Natural killer cell (primary cell): ENCODE measurements around the gene HOXA2. TPM values are rescaled to one million over a fixed set of nuclear protein-coding genes. Genes with fewer than 3 reads are reported as not detected.

Experiments used
- ATAC-seq, 3 donors: fragments of 150-1000 bp in 2 of 3; fragments of 200-7000 bp in 1 of 3; cut with Tn5 transposase; 1 replicate in 1 of 3; 2 replicates in 2 of 3; pipeline ENCODE4 v1.10.0; 2021; ENCODE audit warnings: mild to moderate bottlenecking in 2 of 3, moderate library complexity in 2 of 3
- DNase-seq, 2 donors: peaks; one replicate each; pipeline versions ENCODE4 v3.0.0 to v3.0.0-alpha.2; 2013 to 2021; ENCODE audit warnings: mixed read lengths in 1 of 2
- H3K27ac ChIP-seq: one replicate; pipeline ENCODE4 v1.5.1; 2013; ENCODE audit warnings: mild to moderate bottlenecking, low read length
- H3K27me3 ChIP-seq: one replicate; pipeline ENCODE4 v1.6.1; 2013; ENCODE audit warnings: low read length; ENCODE audit not compliant: control insufficient read depth, insufficient read depth
- H3K36me3 ChIP-seq: one replicate; pipeline ENCODE4 v1.6.1; 2013; ENCODE audit warnings: low read length; ENCODE audit not compliant: control insufficient read depth, insufficient read depth
- H3K4me1 ChIP-seq: one replicate; pipeline ENCODE4 v1.6.1; 2013; ENCODE audit warnings: low read length; ENCODE audit not compliant: control insufficient read depth, insufficient read depth
- H3K4me3 ChIP-seq: one replicate; pipeline ENCODE4 v1.5.1; 2013; ENCODE audit warnings: low read length
- H3K9me3 ChIP-seq: one replicate; pipeline ENCODE4 v1.6.1; 2013; ENCODE audit warnings: low read length; ENCODE audit not compliant: control insufficient read depth, insufficient read depth
- H3K27ac Mint-ChIP-seq, 2 donors: one replicate each; pipeline ENCODE4 v1.8.0; 2022; ENCODE audit warnings: mild to moderate bottlenecking in 2 of 2, mixed read lengths in 2 of 2, moderate library complexity in 1 of 2
- H3K27me3 Mint-ChIP-seq, 2 donors: one replicate each; pipeline ENCODE4 v1.8.0; 2022; ENCODE audit warnings: low read depth in 2 of 2, mixed read lengths in 2 of 2
- H3K36me3 Mint-ChIP-seq: one replicate; pipeline ENCODE4 v1.8.0; 2022; ENCODE audit warnings: mixed read lengths
- H3K4me1 Mint-ChIP-seq, 2 donors: one replicate each; pipeline ENCODE4 v1.8.0; 2022; ENCODE audit warnings: mixed read lengths in 2 of 2
- H3K4me3 Mint-ChIP-seq: one replicate; pipeline ENCODE4 v1.8.0; 2022; ENCODE audit warnings: mild to moderate bottlenecking, moderate library complexity, mixed read lengths
- H3K9me3 Mint-ChIP-seq, 2 donors: one replicate each; pipeline ENCODE4 v1.8.0; 2022; ENCODE audit warnings: mixed read lengths in 2 of 2
- WGBS: methylation state at CpG from one replicate; pipeline ENCODE4 v1.1.7; 2013; ENCODE audit warnings: missing lambda C conversion rate; ENCODE audit not compliant: insufficient coverage; 5-methylcytosine and 5-hydroxymethylcytosine counted together
- intact Hi-C: fragments of 100-400 bp; cut with micrococcal nuclease; formaldehyde crosslinking; loops from one replicate; pipeline ENCODE4 v1.14.2; 2022
- total RNA-seq, 4 donors: library from RNA; stranded (reverse); fragments of 120-200 nt in 1 of 4; gene quantifications; one replicate each; pipeline versions ENCODE4 v1.2.3 to v1.2.4, GENCODE V29; 2013 to 2022
- TF ChIP-seq, protein P1 (sequence below): fragments of 200-600 bp; IDR thresholded peaks from one replicate; pipeline ENCODE4 v1.8.0; 2022; ENCODE audit warnings: antibody characterized with exemption

The HOXA2 gene
- total RNA-seq, 3 donors from 2014 or later (not counting 1 experiment from before 2014, with no cell fraction given): not detected

GRCh38 chr7:27145165-27145913 is 42.9 kb upstream of the HOXA2 start:
- intact Hi-C loops: no loop called here
- H3K4me1 Mint-ChIP-seq: peaks cover 2 to 17% of the 10 kb centered on the region in 2 donors
- H3K27me3 Mint-ChIP-seq: peaks cover 46 to 49% of the 10 kb centered on the region in 2 donors
- peaks cover 30% of the 10 kb centered on the region for H3K4me1 ChIP-seq
- no peaks in the 10 kb centered on the region for H3K36me3 ChIP-seq
- H3K27ac Mint-ChIP-seq: no peak overlapping the region
- no peaks in the 10 kb centered on the region for H3K9me3 ChIP-seq
- H3K4me3 ChIP-seq: no peak overlapping the region
- no peak overlapping the region for H3K4me3 Mint-ChIP-seq
- H3K9me3 Mint-ChIP-seq: no peaks in the 10 kb centered on the region
- no peak overlapping the region for H3K27ac ChIP-seq
- 90% methylated on average over 47 of the region's 47 CpGs for WGBS
- DNase-seq (no peak), ATAC-seq (no peak)
- TF ChIP-seq, protein P1, sequence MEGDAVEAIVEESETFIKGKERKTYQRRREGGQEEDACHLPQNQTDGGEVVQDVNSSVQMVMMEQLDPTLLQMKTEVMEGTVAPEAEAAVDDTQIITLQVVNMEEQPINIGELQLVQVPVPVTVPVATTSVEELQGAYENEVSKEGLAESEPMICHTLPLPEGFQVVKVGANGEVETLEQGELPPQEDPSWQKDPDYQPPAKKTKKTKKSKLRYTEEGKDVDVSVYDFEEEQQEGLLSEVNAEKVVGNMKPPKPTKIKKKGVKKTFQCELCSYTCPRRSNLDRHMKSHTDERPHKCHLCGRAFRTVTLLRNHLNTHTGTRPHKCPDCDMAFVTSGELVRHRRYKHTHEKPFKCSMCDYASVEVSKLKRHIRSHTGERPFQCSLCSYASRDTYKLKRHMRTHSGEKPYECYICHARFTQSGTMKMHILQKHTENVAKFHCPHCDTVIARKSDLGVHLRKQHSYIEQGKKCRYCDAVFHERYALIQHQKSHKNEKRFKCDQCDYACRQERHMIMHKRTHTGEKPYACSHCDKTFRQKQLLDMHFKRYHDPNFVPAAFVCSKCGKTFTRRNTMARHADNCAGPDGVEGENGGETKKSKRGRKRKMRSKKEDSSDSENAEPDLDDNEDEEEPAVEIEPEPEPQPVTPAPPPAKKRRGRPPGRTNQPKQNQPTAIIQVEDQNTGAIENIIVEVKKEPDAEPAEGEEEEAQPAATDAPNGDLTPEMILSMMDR: no peak
- H3K27me3 ChIP-seq: peaks cover 33% of the 10 kb centered on the region
- H3K36me3 Mint-ChIP-seq: no peaks in the 10 kb centered on the region

- Histone ChIP-seq H3K4me1 (peaks cover 26% of the 10 kb centered on the region), H3K36me3 (no peaks in the 10 kb centered on the region), H3K9me3 (no peaks in the 10 kb centered on the region), H3K4me3 (no peak overlapping the region), H3K27ac (no peak overlapping the region), H3K27me3 (peaks cover 29% of the 10 kb centered on the region)
- Mint-ChIP-seq H3K36me3 (no peaks in the 10 kb centered on the region), H3K9me3 (no peaks in the 10 kb centered on the region), H3K27me3 (peaks cover 44 to 46% of the 10 kb centered on the region in 2 donors), H3K27ac (no peak overlapping the region), H3K4me1 (peaks cover 0 to 14% of the 10 kb centered on the region in 2 donors), H3K4me3 (no peak overlapping the region)
- DNase-seq (no peak), ATAC-seq (no peak)
- 81% methylated on average over 31 of the region's 31 CpGs for WGBS
- intact Hi-C loops: no loop called here
- TF ChIP-seq, protein P1: no peak
Measured at GRCh38 chr7:27144781-27145164, 42.3 kb upstream of the HOXA2 start.

DNA sequence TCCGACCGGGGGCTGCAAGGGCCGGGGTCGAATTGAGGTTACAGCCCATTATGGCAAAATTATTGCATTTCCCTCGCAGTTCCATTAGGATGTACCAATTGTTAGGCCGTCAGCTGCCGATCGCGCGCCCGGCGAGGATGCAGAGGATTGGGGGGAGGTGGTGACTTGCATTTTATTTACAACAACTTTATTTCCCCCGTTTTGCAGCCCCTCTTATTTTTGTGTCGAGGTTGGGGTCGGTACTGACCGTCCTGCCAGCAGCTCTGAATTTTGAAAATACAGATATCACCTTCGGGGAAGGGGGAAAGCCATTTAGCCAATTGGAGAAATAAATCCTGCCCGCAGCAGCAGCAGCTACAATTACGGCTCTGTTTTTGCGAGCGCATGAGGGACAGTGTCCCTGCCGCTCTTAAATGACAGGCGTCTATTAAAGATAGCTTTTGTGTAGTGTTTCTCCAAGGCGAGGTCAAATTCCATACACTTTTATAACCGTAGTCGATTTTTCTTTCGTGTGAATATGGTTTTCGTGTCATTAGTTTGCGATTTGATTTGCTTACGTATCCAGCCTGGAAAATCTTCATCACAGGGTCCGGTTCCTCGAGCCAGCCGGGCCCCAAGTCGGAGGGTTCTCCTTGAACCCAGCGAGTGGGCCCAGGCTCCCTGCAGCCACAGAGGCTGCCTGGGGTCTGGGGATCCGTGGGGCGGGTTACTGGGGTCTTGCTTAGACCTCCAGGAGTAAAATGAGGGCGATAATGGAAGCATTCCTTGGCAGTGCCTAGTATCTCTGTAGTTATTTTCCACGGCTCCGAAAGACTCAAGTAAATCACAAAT is 41.7 kb upstream of the HOXA2 start:
- Mint-ChIP-seq H3K4me1 (peaks cover 0 to 14% of the 10 kb centered on the region in 2 donors), H3K9me3 (no peaks in the 10 kb centered on the region), H3K27me3 (peaks cover 44 to 45% of the 10 kb centered on the region in 2 donors), H3K36me3 (no peaks in the 10 kb centered on the region), H3K4me3 (no peak overlapping the region), H3K27ac (no peak overlapping the region)
- 94% methylated on average over 35 of the region's 40 CpGs for WGBS
- DNase-seq (no peak), ATAC-seq (no peak)
- peaks cover 23% of the 10 kb centered on the region for H3K4me1 ChIP-seq
- intact Hi-C loops: no loop called here
- H3K27ac ChIP-seq: no peak overlapping the region
- TF ChIP-seq, protein P1: peak; percentile 14
- no peaks in the 10 kb centered on the region for H3K36me3 ChIP-seq
- H3K4me3 ChIP-seq: no peak overlapping the region
- H3K27me3 ChIP-seq: peaks cover 25% of the 10 kb centered on the region
- H3K9me3 ChIP-seq: no peaks in the 10 kb centered on the region
